Skin of body (tissue), 3 donors: ENCODE results near the gene ACOT7. TPM values are rescaled to one million over a fixed set of nuclear protein-coding genes. Genes with fewer than 3 reads are reported as not detected.
"Not testable (repeated sequence)": the region's sequence is repeated elsewhere in the genome, so short reads cannot be mapped to it uniquely, and the experiment has no call there.

Source experiments
- DNase-seq: peaks from one replicate; lab custom pipeline; 2025; lab: John Stamatoyannopoulos, UW
- small RNA-seq: library from RNA; depleted of rRNA; stranded (forward); fragments of <200 nt; gene quantifications from one replicate; pipeline ENCODE3, GENCODE V24; 2014; ENCODE audit warnings: low replicate concordance
- total RNA-seq: library from RNA; depleted of rRNA; stranded (reverse); fragments of >200 nt; gene quantifications from one replicate; pipeline ENCODE4 v1.2.3, GENCODE V29; 2014

The ACOT7 gene
- total RNA-seq, 1 donor from 2014 or later: 10.0 TPM

DNA sequence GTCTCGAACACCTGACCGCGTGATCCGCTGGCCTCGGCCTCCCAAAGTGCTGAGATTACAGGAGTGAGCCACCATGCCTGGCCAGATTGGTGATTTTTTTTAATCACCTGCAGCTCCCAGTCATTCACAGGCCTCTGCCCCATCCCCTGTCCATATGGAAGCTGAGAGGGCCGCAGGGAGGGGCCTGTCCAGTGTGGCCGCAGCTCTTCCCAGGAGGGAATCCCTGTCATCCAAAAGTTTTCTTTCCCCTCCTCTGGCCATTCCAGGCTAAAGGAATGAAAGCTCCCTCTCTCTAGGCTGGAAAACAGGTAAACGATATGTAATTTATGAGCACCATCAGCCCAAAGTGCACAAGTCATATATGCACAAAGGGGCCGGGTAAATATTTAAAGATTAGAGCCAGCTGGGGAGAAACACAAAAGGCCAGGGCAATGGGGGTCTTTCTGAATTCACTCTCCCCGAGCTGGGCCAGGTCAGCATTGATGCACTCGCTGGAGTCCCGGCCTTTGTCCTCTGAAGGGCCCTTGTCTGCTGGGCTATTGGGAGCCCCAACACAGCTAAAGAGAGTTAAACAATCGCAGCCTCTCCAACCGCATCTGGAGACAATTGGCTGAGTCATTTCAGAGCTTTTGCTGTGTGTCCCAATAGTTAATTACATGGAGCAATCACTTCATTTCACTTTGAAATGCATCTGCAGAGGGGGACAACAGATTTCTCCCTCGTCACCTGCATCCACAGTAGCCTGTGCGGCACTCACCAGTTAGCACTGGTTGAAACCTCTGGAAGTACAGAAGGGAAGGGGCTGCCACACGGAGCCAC is 153.4 kb downstream of the ACOT7 start:
- peak; percentile 58 for DNase-seq

DNA sequence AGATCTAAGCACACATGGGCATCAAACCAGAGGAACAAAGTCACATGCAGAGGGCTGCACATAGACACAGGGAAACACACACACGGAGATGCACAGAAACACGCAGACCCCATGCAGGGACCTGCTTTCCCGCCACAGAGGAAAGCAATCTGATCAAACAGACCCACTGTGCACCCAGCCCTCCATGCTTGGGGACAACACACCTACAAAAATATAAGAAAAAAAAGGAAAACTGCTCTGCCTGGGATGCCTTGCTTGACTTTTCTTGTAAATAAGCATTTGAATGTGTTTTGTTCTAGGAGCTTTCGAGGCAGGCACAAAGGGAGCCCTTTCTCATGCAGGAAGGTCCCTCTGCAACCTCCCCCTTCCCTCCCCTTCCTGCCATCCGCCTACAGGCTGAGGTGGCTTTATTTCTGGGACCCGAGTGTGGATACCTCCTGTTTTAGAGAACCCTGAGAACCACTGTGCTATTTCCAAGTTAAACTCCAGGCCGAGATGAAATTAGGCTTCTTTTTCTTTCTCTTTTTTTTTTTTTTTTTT is 154.3 kb downstream of the ACOT7 start:
- no peak for DNase-seq

GRCh38 chr1:6237093-6237492 is 156.5 kb downstream of the ACOT7 start:
- DNase-seq: no peak

- no peak for DNase-seq
Observed at GRCh38 chr1:6235296-6235677, 158.3 kb downstream of the ACOT7 start.

DNA sequence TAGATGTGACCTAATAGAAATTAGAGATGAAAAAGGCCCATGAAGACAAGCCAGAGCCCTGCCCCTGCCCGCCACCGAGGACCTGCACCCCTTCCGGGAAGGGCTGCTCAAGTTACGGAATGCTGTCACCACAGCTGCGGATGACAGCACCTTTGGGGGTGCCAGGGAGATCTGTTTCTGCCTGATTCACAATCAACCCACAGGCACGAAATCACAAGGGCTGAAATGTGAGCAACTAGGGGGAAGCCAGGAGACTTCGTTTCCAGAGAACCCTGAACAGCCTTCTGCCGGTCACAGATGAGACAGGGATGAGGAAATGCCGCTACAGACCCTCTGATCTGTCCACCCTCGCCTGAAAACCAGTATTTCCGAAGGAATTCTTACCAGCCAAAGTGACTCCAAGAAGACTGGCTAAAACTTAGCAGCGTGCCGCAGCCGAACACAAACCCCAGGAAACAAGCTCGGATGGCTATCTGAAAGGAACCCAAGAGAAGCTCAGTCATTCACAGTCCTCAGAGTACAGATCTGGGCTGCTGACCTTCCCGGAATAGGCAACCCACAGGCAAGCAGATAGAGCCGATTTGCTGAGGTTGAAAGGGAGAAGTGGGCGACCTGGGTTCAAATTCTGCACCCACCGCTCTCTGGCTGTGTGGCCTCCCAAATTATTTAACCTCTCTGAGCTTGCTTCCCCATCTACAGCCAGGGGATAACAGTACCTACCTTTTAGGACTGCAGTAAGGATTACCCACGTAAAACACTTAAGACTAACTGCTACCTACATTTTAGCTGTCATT is 158.9 kb downstream of the ACOT7 start:
- DNase-seq: no peak

DNA sequence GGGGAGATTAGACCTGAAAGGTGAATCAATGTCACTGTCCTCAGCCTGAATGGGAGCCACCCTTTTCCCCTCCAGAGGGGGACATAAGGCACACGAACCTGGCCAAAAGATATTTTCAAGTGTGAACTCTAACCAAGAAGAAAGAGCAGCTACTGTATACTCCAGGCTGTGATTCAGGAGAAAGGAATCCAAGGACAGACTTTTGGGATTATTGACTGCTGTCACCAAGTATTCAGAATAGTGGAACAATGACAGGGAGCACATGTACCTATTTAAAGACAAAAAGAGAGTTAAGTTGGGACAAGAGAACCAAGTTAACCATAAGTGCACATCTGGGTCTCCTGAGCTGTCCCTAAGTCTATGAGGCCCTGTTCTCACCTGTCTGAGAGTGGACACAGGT is 160.2 kb downstream of the ACOT7 start:
- DNase-seq: no peak

- DNase-seq: no peak
Observed at GRCh38 chr1:6225651-6226050, 167.9 kb downstream of the ACOT7 start.

GRCh38 chr1:6224718-6225117 is 168.8 kb downstream of the ACOT7 start:
- DNase-seq: no peak

DNA sequence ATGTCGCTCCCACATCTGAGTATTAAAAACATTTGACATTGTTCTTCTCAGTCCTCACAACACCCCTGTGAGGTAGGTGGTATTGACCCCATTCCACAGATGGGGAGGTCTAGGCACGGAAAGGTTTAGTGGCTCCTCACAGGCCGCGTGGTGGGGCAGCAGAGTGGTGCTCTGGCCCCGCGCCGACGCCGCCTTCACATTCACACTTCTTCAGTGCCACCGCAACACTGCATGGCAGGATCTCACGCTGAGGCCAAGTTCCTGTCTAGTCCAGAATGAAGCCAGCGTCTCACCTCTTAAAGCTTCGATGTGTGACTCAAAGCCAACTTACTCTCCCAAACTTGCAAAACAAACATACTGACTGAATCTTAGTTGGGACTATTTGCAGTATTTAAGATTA is 169.9 kb downstream of the ACOT7 start:
- no peak for DNase-seq

- peak; percentile 78 for DNase-seq
Observed at GRCh38 chr1:6222636-6223035, 170.9 kb downstream of the ACOT7 start.

DNA sequence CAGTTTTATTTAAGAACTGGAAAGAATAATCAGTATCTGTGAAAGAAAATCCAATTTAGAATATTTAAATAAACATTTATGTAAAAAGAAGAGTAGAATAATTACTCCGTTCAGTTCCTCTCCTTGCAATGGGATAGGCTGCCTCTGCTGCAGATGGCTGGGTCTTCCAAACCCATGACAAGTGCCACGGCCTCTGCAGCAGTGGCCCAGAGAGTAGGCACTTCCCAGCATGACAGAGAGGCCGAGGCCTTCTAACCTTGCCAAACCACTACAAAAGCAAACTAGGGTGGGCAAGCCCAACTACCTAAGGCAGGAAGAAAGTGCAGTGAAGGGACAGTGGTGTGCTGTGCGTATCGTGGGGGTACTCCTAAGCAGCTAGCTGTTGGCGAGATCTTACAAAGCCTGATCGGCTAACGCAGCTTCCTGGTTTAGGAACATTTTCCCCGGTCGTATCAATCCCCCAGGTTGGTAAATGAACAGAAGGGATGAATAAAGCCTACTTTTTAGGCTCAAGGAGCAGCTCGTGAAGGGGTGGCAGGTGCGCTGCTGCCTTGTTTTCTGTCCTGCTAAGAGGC is 172.3 kb downstream of the ACOT7 start:
- no peak for DNase-seq

DNA sequence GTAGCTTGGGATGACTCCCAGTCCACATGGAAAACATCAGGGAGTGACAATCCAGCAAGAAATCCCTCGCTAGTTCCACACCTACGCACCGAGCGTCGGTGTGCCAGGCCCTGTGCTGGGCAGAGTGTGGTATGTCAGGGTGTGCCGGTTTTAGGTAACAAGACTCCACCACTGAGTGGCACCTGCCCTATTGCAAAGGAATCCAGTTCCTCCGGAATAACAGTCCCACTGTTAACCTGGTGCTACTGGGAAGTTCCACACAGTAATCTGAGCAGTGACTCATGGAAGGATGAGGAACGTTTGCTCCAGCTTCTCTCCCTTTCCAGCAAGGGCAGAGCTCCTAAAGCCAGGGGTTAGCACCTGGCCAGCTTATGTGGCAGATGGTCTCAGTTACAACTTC is 173.3 kb downstream of the ACOT7 start:
- no peak for DNase-seq

GRCh38 chr1:6219641-6220040 is 173.9 kb downstream of the ACOT7 start:
- DNase-seq: not testable (repeated sequence)

- DNase-seq: no peak
Observed at GRCh38 chr1:6218375-6219164, 175.0 kb downstream of the ACOT7 start.

Small RNA genes lying within 50 kb of the gene (small RNA-seq; reads per million reads assigned to genes)
- gene MIR4252: not detected

Other genes with a start within 250 kb of the ACOT7 start
- gene CHD5, start 213.4 kb downstream of the ACOT7 start, total RNA-seq: 1.4 TPM
- gene RPL22, start 194.2 kb downstream of the ACOT7 start, total RNA-seq: 261 TPM
- 7.6 TPM for gene RNF207, start 187.6 kb downstream of the ACOT7 start, total RNA-seq
- 32.3 TPM for gene ICMT, start 157.8 kb downstream of the ACOT7 start, total RNA-seq
- gene HES3, start 149.6 kb downstream of the ACOT7 start, total RNA-seq: not detected
- 17.4 TPM for gene GPR153, start 132.7 kb downstream of the ACOT7 start, total RNA-seq
- 5.9 TPM for gene HES2, start 26.2 kb upstream of the ACOT7 start, total RNA-seq
- 6.4 TPM for gene ESPN, start 31.0 kb upstream of the ACOT7 start, total RNA-seq
- 11.6 TPM for gene TNFRSF25, start 72.4 kb upstream of the ACOT7 start, total RNA-seq
- 14.3 TPM for gene PLEKHG5, start 97.9 kb upstream of the ACOT7 start, total RNA-seq
- 16.5 TPM for gene NOL9, start 160.7 kb upstream of the ACOT7 start, total RNA-seq
- 0.59 TPM for gene TAS1R1, start 161.5 kb upstream of the ACOT7 start, total RNA-seq
- gene ZBTB48, start 186.2 kb upstream of the ACOT7 start, total RNA-seq: 11.0 TPM
- gene KLHL21, start 209.1 kb upstream of the ACOT7 start, total RNA-seq: 17.8 TPM
- gene PHF13, start 220.0 kb upstream of the ACOT7 start, total RNA-seq: 19.5 TPM
- 22.1 TPM for gene THAP3, start 231.1 kb upstream of the ACOT7 start, total RNA-seq